ENCODE results near the gene BACH2.

DNA sequence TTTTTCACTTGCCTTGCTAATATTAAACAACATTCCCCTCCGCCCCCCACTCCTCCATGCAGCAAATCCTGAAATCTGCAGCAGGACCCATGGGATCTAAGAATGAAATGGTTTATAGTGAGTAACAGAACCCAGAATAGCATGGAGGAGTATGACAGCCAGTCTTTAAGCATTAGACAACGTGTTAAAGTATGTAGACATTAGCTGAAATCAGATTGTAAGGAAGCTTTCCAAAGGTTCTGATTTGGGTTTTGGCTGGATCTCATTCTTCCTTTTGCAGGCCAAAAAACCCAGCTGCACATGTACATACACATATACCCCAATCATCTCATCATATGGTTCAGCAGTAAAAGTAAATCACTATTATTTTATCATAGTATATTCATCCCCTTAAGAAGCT is 275.9 kb downstream of the BACH2 start:
- TF ChIP-seq, protein P1, sequence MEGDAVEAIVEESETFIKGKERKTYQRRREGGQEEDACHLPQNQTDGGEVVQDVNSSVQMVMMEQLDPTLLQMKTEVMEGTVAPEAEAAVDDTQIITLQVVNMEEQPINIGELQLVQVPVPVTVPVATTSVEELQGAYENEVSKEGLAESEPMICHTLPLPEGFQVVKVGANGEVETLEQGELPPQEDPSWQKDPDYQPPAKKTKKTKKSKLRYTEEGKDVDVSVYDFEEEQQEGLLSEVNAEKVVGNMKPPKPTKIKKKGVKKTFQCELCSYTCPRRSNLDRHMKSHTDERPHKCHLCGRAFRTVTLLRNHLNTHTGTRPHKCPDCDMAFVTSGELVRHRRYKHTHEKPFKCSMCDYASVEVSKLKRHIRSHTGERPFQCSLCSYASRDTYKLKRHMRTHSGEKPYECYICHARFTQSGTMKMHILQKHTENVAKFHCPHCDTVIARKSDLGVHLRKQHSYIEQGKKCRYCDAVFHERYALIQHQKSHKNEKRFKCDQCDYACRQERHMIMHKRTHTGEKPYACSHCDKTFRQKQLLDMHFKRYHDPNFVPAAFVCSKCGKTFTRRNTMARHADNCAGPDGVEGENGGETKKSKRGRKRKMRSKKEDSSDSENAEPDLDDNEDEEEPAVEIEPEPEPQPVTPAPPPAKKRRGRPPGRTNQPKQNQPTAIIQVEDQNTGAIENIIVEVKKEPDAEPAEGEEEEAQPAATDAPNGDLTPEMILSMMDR (IDR thresholded peaks at IDR 0.05): no peak
- TF ChIP-seq POLR2A (IDR thresholded peaks at IDR 0.05): no peak
